Ovary (tissue), 9 donors: ENCODE data around the gene HIVEP3. TPM values are rescaled to one million over a fixed set of nuclear protein-coding genes. Genes with fewer than 3 reads are reported as not detected.

Experiments used
- DNase-seq, 5 donors: peaks; one replicate each; pipeline ENCODE4 v3.0.0-alpha.2; 2019 to 2020
- H3K27ac ChIP-seq, 2 donors: fragments of 200-600 bp; one replicate each; pipeline versions ENCODE4 v1.5.1 to v1.8.0; 2019 to 2022
- H3K27me3 ChIP-seq: fragments of 200-600 bp; one replicate; pipeline ENCODE4 v1.8.0; 2022
- H3K36me3 ChIP-seq: fragments of 200-600 bp; sonication (generic); one replicate; pipeline ENCODE4 v1.5.1; 2019
- H3K4me1 ChIP-seq: one replicate; pipeline ENCODE4 v1.8.1; 2013; ENCODE audit warnings: mild to moderate bottlenecking, moderate library complexity; ENCODE audit not compliant: insufficient read depth
- H3K4me3 ChIP-seq: fragments of 200-600 bp; sonication (generic); one replicate; pipeline ENCODE4 v1.5.1; 2017
- H3K9me3 ChIP-seq, 2 donors: fragments of 200-600 bp in 1 of 2; sonication (generic) in 1 of 2; one replicate each; pipeline versions ENCODE4 v1.5.1 to v1.8.1; 2013 to 2019; ENCODE audit warnings: mild to moderate bottlenecking in 1 of 2, moderate library complexity in 1 of 2
- EP300 ChIP-seq: sonication (generic); formaldehyde crosslinking; IDR thresholded peaks from one replicate; pipeline ENCODE4 v1.6.1; 2017; ENCODE audit warnings: antibody characterized with exemption
- POLR2A ChIP-seq: fragments of 450-650 bp; IDR thresholded peaks from one replicate; pipeline ENCODE4 v1.6.1; 2017; ENCODE audit warnings: antibody characterized with exemption, mild to moderate bottlenecking, moderate library complexity
- WGBS, 3 donors: extraction: QIAGEN DNeasy Blood & Tissue Kit in 1 of 3; methylation state at CpG; one replicate each; pipeline versions ENCODE4 v1.1.5 to v1.1.7; 2013 to 2017; 5-methylcytosine and 5-hydroxymethylcytosine counted together
- intact Hi-C, 4 donors: fragments of 100-400 bp; cut with DNase I; formaldehyde crosslinking; loops; one replicate each; pipeline versions ENCODE4 v1.11.0 to v1.15.1; 2022 to 2023
- polyA plus RNA-seq, 2 donors: library from polyadenylated mRNA; stranded (reverse); fragments of 200-250 nt in 1 of 2; fragments of 350-450 nt in 1 of 2; fragmentation: Illumina TruSeq in 1 of 2; extraction: RNeasy Lipid Tissue Mini Kit (QIAGEN cat#74804) in 1 of 2; gene quantifications; one replicate each; pipeline ENCODE4 v1.2.3, GENCODE V29; 2013 to 2014
- total RNA-seq, 7 donors: library from RNA; depleted of rRNA in 2 of 7; stranded (reverse); fragments of >200 nt in 2 of 7; fragmentation: NEBNext Ultra II Directional in 3 of 7; extraction: Animal tissue kit (Norgen Biotek cat#: 25700) in 3 of 7; gene quantifications; one replicate each; pipeline versions ENCODE4 v1.1.0 to v1.2.4, GENCODE V29; 2016 to 2023
- TF ChIP-seq, protein P1 (sequence below), 3 donors: fragments of 450-650 bp in 2 of 3; fragments of 200-600 bp in 1 of 3; IDR thresholded peaks; one replicate each; pipeline versions ENCODE4 v1.5.1 to v1.8.0; 2016 to 2022; ENCODE audit warnings: antibody characterized with exemption in 3 of 3, mild to moderate bottlenecking in 1 of 3
- donor health status: DM: no; HTN: no; CAD: no; lungs with moderate emphysema.
- donor health status: DM: no; HTN: no; CAD: no.
- donor health status: Bipolar disorder and iron deficiency.
- donor health status: DM: yes; HTN: yes; CAD: no.
- donor health status: DM: no; HTN: no; CAD: no.
- donor health status: DM: yes; HTN: yes; CAD: no.

HIVEP3 gene
- total and polyA plus RNA-seq, 9 donors, result 3.0 to 7.5 (median 5.2) TPM

DNA sequence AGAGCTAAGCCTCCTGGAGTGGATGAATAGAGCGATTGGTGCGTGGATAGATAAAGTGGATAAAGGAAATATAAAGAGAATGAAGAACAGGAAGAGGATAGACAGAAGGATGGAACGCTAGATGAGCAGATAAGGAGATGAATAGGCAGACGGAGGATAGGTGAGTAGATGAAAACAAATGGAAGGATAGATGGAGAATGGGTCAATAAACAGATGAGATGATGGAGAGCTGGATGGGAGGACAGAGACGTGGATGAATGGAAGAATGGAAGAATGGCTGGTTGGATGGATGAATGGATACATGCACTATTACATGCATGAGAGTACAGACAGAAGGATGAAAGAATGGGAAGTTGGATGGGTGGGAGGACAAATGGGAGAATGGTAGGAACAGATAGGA, 399.1 kb downstream of the HIVEP3 start:
- DNase-seq, result no peak
- Histone ChIP-seq H3K4me3 (no peak overlapping the region), H3K27me3 (no peaks in the 10 kb centered on the region), H3K9me3 (no peaks in the 10 kb centered on the region), H3K4me1 (peaks cover 2% of the 10 kb centered on the region), H3K36me3 (no peaks in the 10 kb centered on the region), H3K27ac (no peak overlapping the region)
- TF ChIP-seq, protein P1, sequence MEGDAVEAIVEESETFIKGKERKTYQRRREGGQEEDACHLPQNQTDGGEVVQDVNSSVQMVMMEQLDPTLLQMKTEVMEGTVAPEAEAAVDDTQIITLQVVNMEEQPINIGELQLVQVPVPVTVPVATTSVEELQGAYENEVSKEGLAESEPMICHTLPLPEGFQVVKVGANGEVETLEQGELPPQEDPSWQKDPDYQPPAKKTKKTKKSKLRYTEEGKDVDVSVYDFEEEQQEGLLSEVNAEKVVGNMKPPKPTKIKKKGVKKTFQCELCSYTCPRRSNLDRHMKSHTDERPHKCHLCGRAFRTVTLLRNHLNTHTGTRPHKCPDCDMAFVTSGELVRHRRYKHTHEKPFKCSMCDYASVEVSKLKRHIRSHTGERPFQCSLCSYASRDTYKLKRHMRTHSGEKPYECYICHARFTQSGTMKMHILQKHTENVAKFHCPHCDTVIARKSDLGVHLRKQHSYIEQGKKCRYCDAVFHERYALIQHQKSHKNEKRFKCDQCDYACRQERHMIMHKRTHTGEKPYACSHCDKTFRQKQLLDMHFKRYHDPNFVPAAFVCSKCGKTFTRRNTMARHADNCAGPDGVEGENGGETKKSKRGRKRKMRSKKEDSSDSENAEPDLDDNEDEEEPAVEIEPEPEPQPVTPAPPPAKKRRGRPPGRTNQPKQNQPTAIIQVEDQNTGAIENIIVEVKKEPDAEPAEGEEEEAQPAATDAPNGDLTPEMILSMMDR (IDR thresholded peaks at IDR 0.05), result no peak
- no peak for TF ChIP-seq EP300
- no peak for TF ChIP-seq POLR2A
- WGBS, 3 donors, result 88 to 95% (median 94%) methylated on average over 4 to 5 of the region's 5 CpGs
- intact Hi-C loops, result no loop called here

DNA sequence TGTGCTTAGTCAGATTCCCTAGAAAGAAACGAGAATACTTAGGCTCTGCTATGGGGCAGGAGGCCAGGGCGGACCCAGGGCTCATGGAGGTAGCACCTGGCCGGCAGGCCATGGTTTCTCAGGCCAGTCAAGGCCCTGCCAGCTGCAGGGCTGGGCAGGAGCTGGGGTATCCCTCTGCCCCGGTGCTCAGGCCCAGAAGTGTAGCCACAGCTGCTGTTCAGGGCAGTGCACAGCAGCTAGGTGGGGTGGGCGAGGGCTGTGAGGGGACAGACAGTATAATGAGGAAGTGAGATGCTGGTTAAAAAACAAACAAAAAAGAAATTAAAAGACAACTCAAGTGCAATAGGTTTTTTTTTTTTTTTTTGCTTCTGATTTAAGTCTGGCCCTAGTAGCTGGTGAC, 400.3 kb downstream of the HIVEP3 start:
- Histone ChIP-seq H3K4me1 (peaks cover 2% of the 10 kb centered on the region), H3K27me3 (no peaks in the 10 kb centered on the region), H3K36me3 (no peaks in the 10 kb centered on the region), H3K4me3 (no peak overlapping the region), H3K9me3 (no peaks in the 10 kb centered on the region), H3K27ac (no peak overlapping the region)
- intact Hi-C loops, result no loop called here
- no peak for DNase-seq
- 90 to 96% (median 93%) methylated on average over 5 of the region's 5 CpGs for WGBS, 3 donors
- TF ChIP-seq, protein P1 (IDR thresholded peaks at IDR 0.05), result no peak
- no peak for TF ChIP-seq POLR2A
- no peak for TF ChIP-seq EP300

DNA sequence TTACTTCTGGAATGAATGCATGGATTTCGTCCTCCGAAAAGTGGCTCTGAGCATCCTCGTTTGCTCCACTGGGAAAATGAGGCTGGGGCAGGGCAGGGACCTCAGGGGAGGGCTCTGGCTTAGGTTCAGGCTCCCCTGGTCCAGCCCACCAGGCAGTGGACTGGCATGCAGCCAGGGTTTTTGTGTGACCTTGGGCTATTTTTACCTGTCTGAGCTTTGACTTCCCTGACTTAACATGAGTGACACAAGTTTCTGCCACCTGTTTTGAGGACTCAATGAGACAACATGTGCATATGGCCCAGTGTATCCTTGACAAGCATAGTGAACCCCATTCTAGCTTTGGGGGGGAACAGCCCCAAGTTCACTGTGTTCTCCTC, 401.7 kb downstream of the HIVEP3 start:
- no peak for TF ChIP-seq EP300
- TF ChIP-seq, protein P1 (IDR thresholded peaks at IDR 0.05), result no peak
- no peak for TF ChIP-seq POLR2A

DNA sequence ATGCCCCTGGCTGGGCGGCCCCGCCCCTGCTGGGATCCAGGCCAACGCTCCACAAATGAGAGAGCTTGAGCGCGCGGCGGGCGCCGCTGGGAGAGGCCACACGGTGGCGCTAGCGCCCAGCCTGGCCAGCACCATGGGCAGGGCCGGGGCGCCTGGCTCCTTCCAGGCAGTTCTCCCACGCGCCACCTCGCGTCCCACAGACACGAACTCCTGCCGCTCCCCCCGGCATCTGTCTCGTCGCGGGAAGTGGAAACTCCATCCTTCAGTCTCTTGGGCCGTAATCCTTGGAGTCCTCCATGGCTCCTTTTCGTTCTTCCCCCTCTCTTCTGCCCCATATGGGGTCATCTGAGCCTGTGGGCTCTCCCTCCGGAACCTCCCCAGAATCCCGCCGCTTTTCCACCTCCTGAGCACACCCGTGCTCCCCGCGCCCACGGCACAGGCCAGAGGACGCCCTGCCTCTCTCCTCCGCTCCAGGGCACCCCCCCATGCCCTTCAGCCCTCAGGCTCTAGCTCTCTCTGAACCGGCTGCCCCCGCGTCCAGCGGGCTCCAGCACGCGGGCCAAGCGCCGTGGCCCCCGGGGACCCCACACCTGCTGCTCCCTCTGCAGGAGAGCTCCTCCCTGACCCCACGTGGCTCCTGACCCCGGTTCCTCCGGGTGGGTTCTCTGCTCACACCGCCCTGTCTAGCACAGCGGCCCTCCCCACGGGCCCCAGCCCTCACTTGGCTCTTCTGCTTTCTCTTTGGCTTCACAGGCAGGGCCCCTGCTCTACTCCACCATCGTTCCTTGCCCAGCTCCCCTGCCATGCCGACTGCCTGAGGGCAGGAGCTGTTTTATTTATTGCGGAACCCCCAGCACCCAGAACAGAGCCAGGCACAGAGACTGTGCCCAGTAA, 402.3 kb downstream of the HIVEP3 start:
- TF ChIP-seq POLR2A (peak; percentile 27), EP300 (no peak)
- TF ChIP-seq, protein P1 (IDR thresholded peaks at IDR 0.05), result peak; percentile 89 to 98 (median 90)
- peak; percentile 91 to 97 (median 93) for DNase-seq
- Histone ChIP-seq H3K4me3 (peak overlapping the region; percentile 41), H3K9me3 (no peaks in the 10 kb centered on the region), H3K27ac (peak overlapping the region in 1 of 2 donors; percentile 17), H3K27me3 (no peaks in the 10 kb centered on the region), H3K4me1 (peaks cover 2% of the 10 kb centered on the region), H3K36me3 (no peaks in the 10 kb centered on the region)
- WGBS, 3 donors, result 5 to 6% (median 6%) methylated on average over 51 to 53 of the region's 53 CpGs
- intact Hi-C loops, result no loop called here

More for the DNA sequence above, 401.7 kb downstream of the HIVEP3 start:
- Histone ChIP-seq H3K27me3 (no peaks in the 10 kb centered on the region), H3K9me3 (no peaks in the 10 kb centered on the region), H3K27ac (no peak overlapping the region), H3K4me1 (peaks cover 2% of the 10 kb centered on the region), H3K36me3 (no peaks in the 10 kb centered on the region), H3K4me3 (no peak overlapping the region)
- peak in 1 of 5 donors; percentile 50 for DNase-seq
- 74 to 79% (median 75%) methylated on average over 3 of the region's 3 CpGs for WGBS, 3 donors
- intact Hi-C loops, result no loop called here
